Common myeloid progenitor, CD34-positive (primary cell): ENCODE results near the gene CREB3.

Source experiments
- CTCF ChIA-PET: fragments of 350-600 bp; sonication (Branson Sonifier 250); formaldehyde crosslinking; loops from one replicate; lab custom pipeline; 2021; ENCODE audit warnings: antibody characterized with exemption; lab: Charles Lee
- POLR2A ChIA-PET: fragments of 350-600 bp; sonication (Branson Sonifier 250); formaldehyde crosslinking; loops from one replicate; lab custom pipeline; 2021; ENCODE audit warnings: antibody characterized with exemption; lab: Charles Lee
- DNase-seq, 3 donors: peaks; one replicate each; pipeline versions ENCODE4 v3.0.0 to v3.0.0-alpha.2; 2013
- H3K27ac ChIP-seq, 2 experiments: 1 replicate in 1 of 2; 2 replicates in 1 of 2; pipeline ENCODE4 v1.7.0; 2013; ENCODE audit warnings: inconsistent platforms in 2 of 2, low read length in 2 of 2, mild to moderate bottlenecking in 2 of 2, low read depth in 1 of 2, moderate library complexity in 1 of 2; ENCODE audit not compliant: severe bottlenecking in 2 of 2, insufficient read depth in 1 of 2, poor library complexity in 1 of 2
- H3K27me3 ChIP-seq, 5 experiments: replicated peaks in 2 of 5; 1 replicate in 3 of 5; 2 replicates in 2 of 5; pipeline versions ENCODE4 v1.6.1 to v1.7.0; 2013; ENCODE audit warnings: low read length in 4 of 5, mild to moderate bottlenecking in 2 of 5, moderate library complexity in 2 of 5, inconsistent platforms in 1 of 5; ENCODE audit not compliant: insufficient read depth in 5 of 5, control insufficient read depth in 4 of 5
- H3K36me3 ChIP-seq, 4 experiments: 1 replicate in 2 of 4; 2 replicates in 2 of 4; pipeline versions ENCODE4 v1.6.1 to v1.7.0; 2013; ENCODE audit warnings: low read length in 3 of 4, control low read depth in 1 of 4, mild to moderate bottlenecking in 1 of 4; ENCODE audit not compliant: control insufficient read depth in 4 of 4, insufficient read depth in 4 of 4
- H3K4me1 ChIP-seq, 4 experiments: 1 replicate in 3 of 4; 2 replicates in 1 of 4; pipeline versions ENCODE4 v1.6.1 to v1.7.1; 2013; ENCODE audit warnings: low read length in 3 of 4, mild to moderate bottlenecking in 3 of 4, control low read depth in 1 of 4, inconsistent platforms in 1 of 4, moderate library complexity in 1 of 4; ENCODE audit not compliant: control insufficient read depth in 4 of 4, insufficient read depth in 4 of 4; ENCODE audit errors: control extremely low read depth in 1 of 4
- H3K4me3 ChIP-seq, 7 experiments: 1 replicate in 4 of 7; 2 replicates in 3 of 7; pipeline versions ENCODE4 v1.5.1 to v1.7.0; 2013; ENCODE audit warnings: mild to moderate bottlenecking in 7 of 7, low read length in 6 of 7, moderate library complexity in 6 of 7, inconsistent platforms in 2 of 7, low read depth in 2 of 7, control low read depth in 1 of 7; ENCODE audit not compliant: insufficient read depth in 4 of 7, control insufficient read depth in 1 of 7; ENCODE audit errors: extremely low read depth in 1 of 7
- H3K9me3 ChIP-seq, 5 experiments: 1 replicate in 4 of 5; 2 replicates in 1 of 5; pipeline versions ENCODE4 v1.6.1 to v1.7.1; 2013; ENCODE audit warnings: low read length in 4 of 5, mild to moderate bottlenecking in 2 of 5, inconsistent platforms in 1 of 5, low read depth in 1 of 5, moderate library complexity in 1 of 5; ENCODE audit not compliant: control insufficient read depth in 4 of 5, insufficient read depth in 2 of 5; ENCODE audit errors: control extremely low read depth in 1 of 5
- WGBS: methylation state at CpG from one replicate; pipeline ENCODE4 v1.1.5; 2013; ENCODE audit not compliant: insufficient coverage; 5-methylcytosine and 5-hydroxymethylcytosine counted together

The CREB3 gene

GRCh38 chr9:35763803-35764202, 31.3 kb downstream of the CREB3 start:
- ChIA-PET POLR2A (no interaction called here), CTCF (interaction anchor here (1.5 to 2.3 kb wide), 4 partner anchors 9 to 62 kb away, joined by 3 to 5 read pairs (median 4); no protein-coding TSS in a partner anchor)
- H3K27me3 ChIP-seq = no peaks in the 10 kb centered on the region
- H3K4me1 ChIP-seq = peaks cover 13 to 42% (median 18%) of the 10 kb centered on the region in 4 experiments
- no peak overlapping the region for H3K4me3 ChIP-seq
- no peak overlapping the region for H3K27ac ChIP-seq
- DNase-seq = no peak
- peaks cover 0 to 4% (median 0%) of the 10 kb centered on the region in 4 experiments for H3K36me3 ChIP-seq
- H3K9me3 ChIP-seq = no peaks in the 10 kb centered on the region
- WGBS = 86% methylated on average over 1 of the region's 1 CpG

- Histone ChIP-seq H3K27me3 (no peaks in the 10 kb centered on the region), H3K36me3 (peaks cover 0 to under 1% (median 0%) of the 10 kb centered on the region in 4 experiments), H3K4me3 (no peak overlapping the region), H3K27ac (no peak overlapping the region), H3K9me3 (no peaks in the 10 kb centered on the region), H3K4me1 (peaks cover 0 to 35% (median 2%) of the 10 kb centered on the region in 4 experiments)
- WGBS = 43% methylated on average over 1 of the region's 2 CpGs
- CTCF ChIA-PET = interaction anchor here (1.0 to 1.3 kb wide), 2 partner anchors 31 to 40 kb away, joined by 3 to 4 read pairs; no protein-coding TSS in a partner anchor
- POLR2A ChIA-PET = no interaction called here
- DNase-seq = peak in 1 of 3 donors; percentile 25
Measured at GRCh38 chr9:35766997-35767396, 34.5 kb downstream of the CREB3 start.

- Histone ChIP-seq H3K36me3 (peaks cover 0 to 3% (median 0%) of the 10 kb centered on the region in 4 experiments), H3K27me3 (no peaks in the 10 kb centered on the region), H3K9me3 (no peaks in the 10 kb centered on the region), H3K4me1 (peaks cover 0 to 31% (median 2%) of the 10 kb centered on the region in 4 experiments), H3K4me3 (no peak overlapping the region), H3K27ac (no peak overlapping the region)
- no peak for DNase-seq
- POLR2A ChIA-PET = no interaction called here
- CTCF ChIA-PET = interaction anchor here (1.0 to 7.7 kb wide), 3 partner anchors 13 to 40 kb away, joined by 3 to 41 read pairs (median 4); partner anchors contain the start of gene MSMP
- WGBS = no CpG with 5 or more reads among the region's 1 CpG
Measured at GRCh38 chr9:35767458-35767857, 35.0 kb downstream of the CREB3 start.

GRCh38 chr9:35769763-35770162, 37.3 kb downstream of the CREB3 start:
- Histone ChIP-seq H3K27ac (no peak overlapping the region), H3K27me3 (no peaks in the 10 kb centered on the region), H3K9me3 (no peaks in the 10 kb centered on the region), H3K4me3 (no peak overlapping the region), H3K36me3 (peaks cover 0 to 3% (median 0%) of the 10 kb centered on the region in 4 experiments), H3K4me1 (peaks cover under 1 to 24% (median 3%) of the 10 kb centered on the region in 4 experiments)
- POLR2A ChIA-PET = no interaction called here
- CTCF ChIA-PET = interaction anchor here (1.1 to 7.7 kb wide), 8 partner anchors 9 to 41 kb away, joined by 3 to 41 read pairs (median 6); partner anchors contain the start of gene MSMP
- DNase-seq = no peak
- 100% methylated on average over 1 of the region's 1 CpG for WGBS

GRCh38 chr9:35771075-35771433, 38.6 kb downstream of the CREB3 start:
- Histone ChIP-seq H3K27ac (peak overlapping the region in 1 of 2 experiments; percentile 50), H3K36me3 (peaks cover 0 to 3% (median 0%) of the 10 kb centered on the region in 4 experiments), H3K4me1 (peaks cover 11 to 37% (median 15%) of the 10 kb centered on the region in 4 experiments), H3K9me3 (no peaks in the 10 kb centered on the region), H3K27me3 (no peaks in the 10 kb centered on the region), H3K4me3 (peak overlapping the region in 1 of 7 experiments; percentile 17)
- no peak for DNase-seq
- 71% methylated on average over 1 of the region's 4 CpGs for WGBS
- POLR2A ChIA-PET = interaction anchor here (0.7 kb wide), 1 partner anchor 13 kb away, joined by 4 read pairs; no protein-coding TSS in a partner anchor
- CTCF ChIA-PET = interaction anchor here (0.8 to 7.7 kb wide), 14 partner anchors 8 to 111 kb away, joined by 3 to 41 read pairs (median 4); partner anchors contain the start of genes MSMP and SPAG8

- DNase-seq = peak in 1 of 3 donors; percentile 53
- ChIA-PET CTCF (interaction anchor here (0.8 to 7.7 kb wide), 14 partner anchors 9 to 111 kb away, joined by 3 to 41 read pairs (median 4); partner anchors contain the start of genes MSMP and SPAG8), POLR2A (no interaction called here)
- Histone ChIP-seq H3K36me3 (peaks cover 0 to 3% (median 0%) of the 10 kb centered on the region in 4 experiments), H3K4me1 (peaks cover 13 to 40% (median 17%) of the 10 kb centered on the region in 4 experiments), H3K27ac (peak overlapping the region in 1 of 2 experiments; percentile 50), H3K4me3 (no peak overlapping the region), H3K27me3 (no peaks in the 10 kb centered on the region), H3K9me3 (no peaks in the 10 kb centered on the region)
- WGBS = no CpG with 5 or more reads among the region's 1 CpG
Measured at GRCh38 chr9:35771534-35771933, 39.1 kb downstream of the CREB3 start.

GRCh38 chr9:35771943-35772342, 39.5 kb downstream of the CREB3 start:
- H3K27ac ChIP-seq = no peak overlapping the region
- WGBS = 98% methylated on average over 3 of the region's 3 CpGs
- peaks cover 0 to 3% (median 0%) of the 10 kb centered on the region in 4 experiments for H3K36me3 ChIP-seq
- no peaks in the 10 kb centered on the region for H3K9me3 ChIP-seq
- DNase-seq = no peak
- H3K27me3 ChIP-seq = no peaks in the 10 kb centered on the region
- CTCF ChIA-PET = interaction anchor here (0.8 to 7.7 kb wide), 9 partner anchors 9 to 75 kb away, joined by 3 to 41 read pairs (median 4); partner anchors contain the start of gene MSMP
- H3K4me1 ChIP-seq = peaks cover 13 to 40% (median 17%) of the 10 kb centered on the region in 4 experiments
- POLR2A ChIA-PET = no interaction called here
- no peak overlapping the region for H3K4me3 ChIP-seq
